Lung (tissue), 12 donors: Measurements from ENCODE around the gene ZFAND3. TPM values are rescaled to one million over a fixed set of nuclear protein-coding genes. Genes with fewer than 3 reads are reported as not detected.
"Not testable (repeated sequence)": the region's sequence is repeated elsewhere in the genome, so short reads cannot be mapped to it uniquely, and the experiment has no call there.

Source experiments
- ATAC-seq: fragments of 200-7000 bp; cut with Tn5 transposase; one replicate; pipeline ENCODE4 v1.9.1; 2020; ENCODE audit warnings: moderate number of reproducible peaks; ENCODE audit not compliant: insufficient read depth, low FRiP score
- DNase-seq, 3 donors: peaks; one replicate each; pipeline ENCODE4 v3.0.0-alpha.2; 2013 to 2017
- H3K27ac ChIP-seq, 2 donors: one replicate each; pipeline ENCODE4 v1.5.1; 2013; ENCODE audit warnings: mild to moderate bottlenecking in 2 of 2, moderate library complexity in 2 of 2, control low read depth in 1 of 2, inconsistent platforms in 1 of 2, low read depth in 1 of 2, low read length in 1 of 2
- H3K27me3 ChIP-seq, 3 donors: one replicate each; pipeline ENCODE4 v1.5.1; 2013; ENCODE audit warnings: low read length in 2 of 3; ENCODE audit not compliant: control insufficient read depth in 3 of 3, insufficient read depth in 3 of 3
- H3K36me3 ChIP-seq, 4 donors: one replicate each; pipeline ENCODE4 v1.5.1; 2013; ENCODE audit warnings: low read length in 4 of 4, mild to moderate bottlenecking in 1 of 4, moderate library complexity in 1 of 4; ENCODE audit not compliant: control insufficient read depth in 4 of 4, insufficient read depth in 4 of 4
- H3K4me1 ChIP-seq, 5 donors: one replicate each; pipeline ENCODE4 v1.5.1; 2013; ENCODE audit warnings: low read length in 5 of 5, mild to moderate bottlenecking in 2 of 5, moderate library complexity in 1 of 5; ENCODE audit not compliant: control insufficient read depth in 5 of 5, insufficient read depth in 5 of 5
- H3K4me3 ChIP-seq: one replicate; pipeline ENCODE4 v1.5.1; 2013; ENCODE audit warnings: mild to moderate bottlenecking, control low read depth, moderate library complexity
- H3K9ac ChIP-seq, 2 donors: one replicate each; pipeline ENCODE4 v1.5.1; 2013; ENCODE audit warnings: low read length in 2 of 2, control low read depth in 1 of 2; ENCODE audit not compliant: insufficient read depth in 1 of 2
- H3K9me3 ChIP-seq, 4 donors: one replicate each; pipeline ENCODE4 v1.5.1; 2013; ENCODE audit warnings: low read length in 3 of 4, mild to moderate bottlenecking in 1 of 4, moderate library complexity in 1 of 4; ENCODE audit not compliant: control insufficient read depth in 4 of 4, insufficient read depth in 3 of 4
- WGBS, 2 donors: extraction: QIAGEN DNeasy Blood & Tissue Kit; methylation state at CpG; one replicate each; pipeline ENCODE4 v1.1.7; 2013; 5-methylcytosine and 5-hydroxymethylcytosine counted together
- polyA plus RNA-seq, 2 donors: library from polyadenylated mRNA; stranded (reverse); fragments of 200-250 nt; gene quantifications; one replicate each; pipeline ENCODE4 v1.2.1, GENCODE V29; 2013
- total RNA-seq, 2 donors: library from RNA; depleted of rRNA in 1 of 2; stranded (reverse); fragments of >200 nt in 1 of 2; gene quantifications; one replicate each; pipeline ENCODE4 v1.2.1, GENCODE V29; 2014 to 2021
- TF ChIP-seq, protein P1 (sequence below): IDR thresholded peaks from 2 replicates; pipeline ENCODE4 v1.5.1; 2012; ENCODE audit warnings: mild to moderate bottlenecking; ENCODE audit errors: control extremely low read depth, extremely low read depth
- donor health status: control.
- donor health status: control.
- donor health status: Bipolar disorder and iron deficiency.
- donor health status: healthy.
- donor health status: DM: yes; HTN: yes; CAD: no.

ZFAND3 gene
- total and polyA plus RNA-seq, 4 donors = 27.6 to 63.6 (median 51.3) TPM

DNA sequence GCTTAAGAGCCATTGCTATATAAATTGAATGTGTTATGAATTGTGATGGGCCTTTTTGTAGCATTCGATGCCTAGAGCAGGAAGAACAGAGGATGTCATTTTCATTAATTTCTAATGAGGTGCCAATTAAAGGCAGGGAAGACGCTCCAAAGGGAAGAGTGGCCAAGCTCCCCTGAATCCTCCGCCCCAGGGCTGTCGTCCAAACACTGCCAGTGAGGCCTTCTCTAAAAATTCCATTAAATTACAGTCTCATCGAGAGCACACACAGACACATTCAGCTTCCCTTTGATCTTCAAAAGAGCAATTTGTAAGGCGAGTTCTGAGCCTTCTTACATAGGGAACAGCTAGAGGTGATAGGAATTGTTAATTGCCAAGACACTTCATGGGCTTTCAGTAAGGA lies 300.0 kb downstream of the ZFAND3 start:
- no peaks in the 10 kb centered on the region for H3K27me3 ChIP-seq
- H3K36me3 ChIP-seq = peaks cover 5 to 21% (median 10%) of the 10 kb centered on the region in 4 donors
- DNase-seq = peak; percentile 35 to 60 (median 56)
- H3K4me3 ChIP-seq = no peak overlapping the region
- TF ChIP-seq, protein P1, sequence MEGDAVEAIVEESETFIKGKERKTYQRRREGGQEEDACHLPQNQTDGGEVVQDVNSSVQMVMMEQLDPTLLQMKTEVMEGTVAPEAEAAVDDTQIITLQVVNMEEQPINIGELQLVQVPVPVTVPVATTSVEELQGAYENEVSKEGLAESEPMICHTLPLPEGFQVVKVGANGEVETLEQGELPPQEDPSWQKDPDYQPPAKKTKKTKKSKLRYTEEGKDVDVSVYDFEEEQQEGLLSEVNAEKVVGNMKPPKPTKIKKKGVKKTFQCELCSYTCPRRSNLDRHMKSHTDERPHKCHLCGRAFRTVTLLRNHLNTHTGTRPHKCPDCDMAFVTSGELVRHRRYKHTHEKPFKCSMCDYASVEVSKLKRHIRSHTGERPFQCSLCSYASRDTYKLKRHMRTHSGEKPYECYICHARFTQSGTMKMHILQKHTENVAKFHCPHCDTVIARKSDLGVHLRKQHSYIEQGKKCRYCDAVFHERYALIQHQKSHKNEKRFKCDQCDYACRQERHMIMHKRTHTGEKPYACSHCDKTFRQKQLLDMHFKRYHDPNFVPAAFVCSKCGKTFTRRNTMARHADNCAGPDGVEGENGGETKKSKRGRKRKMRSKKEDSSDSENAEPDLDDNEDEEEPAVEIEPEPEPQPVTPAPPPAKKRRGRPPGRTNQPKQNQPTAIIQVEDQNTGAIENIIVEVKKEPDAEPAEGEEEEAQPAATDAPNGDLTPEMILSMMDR = no peak
- H3K9me3 ChIP-seq = peaks cover 0 to 2% (median 0%) of the 10 kb centered on the region in 4 donors
- no peak overlapping the region for H3K9ac ChIP-seq
- H3K27ac ChIP-seq = no peak overlapping the region
- H3K4me1 ChIP-seq = peaks cover 0 to 34% (median 7%) of the 10 kb centered on the region in 5 donors
- WGBS, 2 donors = 79 to 87% methylated on average over 6 of the region's 6 CpGs
- ATAC-seq = no peak

DNA sequence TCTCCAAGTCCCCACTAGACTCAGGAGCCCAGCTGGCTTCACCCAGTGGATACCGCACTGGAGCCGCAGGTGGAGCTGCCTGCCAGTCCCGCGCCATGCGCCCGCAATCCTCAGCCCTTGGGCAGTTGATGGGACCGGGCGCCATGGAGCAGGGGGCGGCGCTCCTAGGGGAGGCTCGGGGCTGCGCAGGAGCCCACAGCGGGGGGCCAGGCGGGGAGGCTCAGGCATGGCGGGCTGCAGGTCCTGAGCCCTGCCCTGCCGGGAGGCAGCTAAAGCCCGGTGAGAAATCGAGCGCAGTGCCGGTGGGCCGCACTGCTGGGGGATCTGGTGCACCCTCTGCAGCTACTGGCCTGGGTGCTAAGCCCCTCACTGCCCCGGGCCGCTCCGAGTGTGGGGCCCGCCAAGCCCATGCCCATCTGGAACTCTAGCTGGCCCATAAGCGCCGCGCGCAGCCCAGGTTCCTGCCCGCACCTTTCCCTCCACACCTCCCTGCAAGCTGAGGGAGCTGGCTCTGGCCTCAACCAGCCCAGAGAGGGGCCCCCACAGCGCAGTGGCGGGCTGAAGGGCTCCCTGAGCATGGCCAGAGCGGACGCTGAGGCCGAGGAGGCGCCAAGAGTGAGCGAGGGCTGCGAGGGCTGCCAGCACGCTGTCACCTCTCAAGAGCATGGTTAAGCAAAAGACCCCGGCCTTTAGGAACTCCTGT lies 304.8 kb downstream of the ZFAND3 start:
- not testable (repeated sequence) for H3K9ac ChIP-seq, ATAC-seq, DNase-seq, H3K9me3 ChIP-seq, H3K36me3 ChIP-seq, H3K27ac ChIP-seq, H3K27me3 ChIP-seq, H3K4me3 ChIP-seq
- peaks cover 0 to 19% (median 7%) of the 10 kb centered on the region in 5 donors for H3K4me1 ChIP-seq
- 97 to 98% methylated on average over 39 to 40 of the region's 40 CpGs for WGBS, 2 donors

DNA sequence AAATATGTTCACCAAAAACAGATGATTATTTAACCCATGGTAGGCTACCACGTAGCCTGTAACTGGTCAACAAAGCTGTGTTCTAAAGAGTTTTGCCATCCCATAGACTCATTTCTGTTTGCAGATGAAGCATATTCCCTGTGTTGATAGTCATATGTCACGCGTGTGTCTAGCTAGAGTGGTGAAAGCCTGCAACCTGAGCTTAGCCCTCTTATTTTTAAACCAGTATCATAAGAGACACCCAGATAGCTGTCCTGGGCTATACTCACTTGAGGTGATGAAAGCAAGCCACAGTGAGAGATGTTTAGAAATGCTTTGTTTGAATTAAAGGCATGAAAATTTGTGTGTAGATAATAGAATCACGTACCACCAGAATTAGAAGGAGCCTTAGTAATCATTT lies 307.8 kb downstream of the ZFAND3 start:
- 99% methylated on average over 4 of the region's 4 CpGs for WGBS, 2 donors
- Histone ChIP-seq H3K4me3 (no peak overlapping the region), H3K36me3 (peaks cover 0 to 5% (median 2%) of the 10 kb centered on the region in 4 donors), H3K9ac (no peak overlapping the region), H3K27ac (no peak overlapping the region), H3K27me3 (no peaks in the 10 kb centered on the region), H3K4me1 (peaks cover 0 to under 1% (median 0%) of the 10 kb centered on the region in 5 donors), H3K9me3 (peaks cover 0 to 6% (median under 1%) of the 10 kb centered on the region in 4 donors)
- ATAC-seq (no peak), DNase-seq (no peak)
- TF ChIP-seq, protein P1 = no peak

DNA sequence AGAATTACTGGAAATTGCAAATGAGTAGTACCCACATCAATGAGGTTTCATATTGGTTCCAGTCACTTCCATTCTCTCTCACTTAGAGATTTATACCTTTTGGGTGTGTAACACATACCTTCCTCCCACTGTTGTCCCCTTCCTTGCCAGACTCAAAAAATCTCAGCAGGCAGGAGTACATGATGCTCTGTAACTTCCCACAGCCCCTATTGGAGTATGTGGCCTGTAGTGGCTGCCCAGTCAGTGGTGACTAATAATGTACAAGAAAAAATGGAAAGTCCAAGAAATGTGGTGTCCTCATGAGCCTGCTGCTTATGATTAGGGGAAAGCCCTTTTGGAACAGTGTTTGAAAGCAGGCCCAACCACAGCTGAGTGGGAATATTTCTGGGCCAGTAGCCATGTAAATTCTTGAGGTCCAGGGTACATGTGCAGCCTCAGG lies 312.0 kb downstream of the ZFAND3 start:
- no peak overlapping the region for H3K4me3 ChIP-seq
- DNase-seq = peak in 2 of 3 donors; percentile 23 to 52
- H3K27ac ChIP-seq = no peak overlapping the region

More for the DNA sequence above, 312.0 kb downstream of the ZFAND3 start:
- Histone ChIP-seq H3K9me3 (peaks cover 0 to 6% (median 0%) of the 10 kb centered on the region in 4 donors), H3K27me3 (no peaks in the 10 kb centered on the region), H3K9ac (no peak overlapping the region), H3K36me3 (peaks cover 0 to 6% (median 2%) of the 10 kb centered on the region in 4 donors), H3K4me1 (peaks cover 0 to 10% (median under 1%) of the 10 kb centered on the region in 5 donors)
- peak; percentile 65 for ATAC-seq
- TF ChIP-seq, protein P1 = no peak
